Prostate gland (tissue), 2 donors: Measurements from ENCODE around the gene GSG1L. TPM values are rescaled to one million over a fixed set of nuclear protein-coding genes. Genes with fewer than 3 reads are reported as not detected.

Source experiments
- DNase-seq: peaks from one replicate; pipeline ENCODE4 v3.0.0-alpha.2; 2019; ENCODE audit warnings: low spot score
- H3K27ac ChIP-seq, 2 donors: fragments of 200-600 bp; sonication (generic); 2 replicates each; pipeline ENCODE4 v1.5.1; 2017 to 2019
- H3K27me3 ChIP-seq: fragments of 200-600 bp; sonication (generic); replicated peaks from 2 replicates; pipeline ENCODE4 v1.5.1; 2019; ENCODE audit not compliant: insufficient read depth
- H3K36me3 ChIP-seq, 2 donors: fragments of 200-600 bp; sonication (generic); 1 replicate in 1 of 2; 2 replicates in 1 of 2; pipeline versions ENCODE4 v1.5.1 to v1.8.1; 2017 to 2019
- H3K4me1 ChIP-seq: fragments of 200-600 bp; sonication (generic); replicated peaks from 2 replicates; pipeline ENCODE4 v1.5.1; 2019
- H3K4me3 ChIP-seq, 2 donors: fragments of 200-600 bp; sonication (generic); 2 replicates each; pipeline ENCODE4 v1.5.1; 2017 to 2019
- H3K9me3 ChIP-seq: fragments of 200-600 bp; sonication (generic); 2 replicates; pipeline ENCODE4 v1.5.1; 2017
- CTCF ChIP-seq, 4 experiments: fragments of 200-600 bp in 2 of 4; fragments of 450-650 bp in 2 of 4; sonication (generic) in 2 of 4; IDR thresholded peaks; 1 replicate in 3 of 4; 2 replicates in 1 of 4; pipeline ENCODE4 v1.5.1; 2016 to 2019; ENCODE audit warnings: antibody characterized with exemption in 4 of 4, mild to moderate bottlenecking in 2 of 4, moderate library complexity in 2 of 4
- POLR2A ChIP-seq: fragments of 450-650 bp; IDR thresholded peaks from one replicate; pipeline ENCODE4 v1.6.1; 2016; ENCODE audit warnings: antibody characterized with exemption, mild to moderate bottlenecking
- POLR2AphosphoS5 ChIP-seq: sonication (generic); formaldehyde crosslinking; IDR thresholded peaks from one replicate; pipeline ENCODE4 v1.6.1; 2017; ENCODE audit warnings: antibody characterized with exemption
- WGBS: methylation state at CpG from one replicate; pipeline ENCODE4 v1.1.5; 2018; 5-methylcytosine and 5-hydroxymethylcytosine counted together
- intact Hi-C: fragments of 100-400 bp; cut with DNase I; formaldehyde crosslinking; loops from one replicate; pipeline ENCODE4 v1.14.2; 2022
- total RNA-seq, 2 donors: library from RNA; depleted of rRNA; stranded (reverse); fragments of >200 nt; gene quantifications; one replicate each; pipeline ENCODE4 v1.1.0, GENCODE V29; 2016

GSG1L gene
- total RNA-seq, 2 donors from 2014 or later = 0.91 TPM; not detected in 1

GRCh38 chr16:28009586-28010373 is 53.7 kb downstream of the GSG1L start:
- intact Hi-C loops = no loop called here
- Histone ChIP-seq H3K27ac (no peak overlapping the region), H3K36me3 (no peaks in the 10 kb centered on the region), H3K9me3 (no peaks in the 10 kb centered on the region), H3K4me3 (no peak overlapping the region), H3K27me3 (no peaks in the 10 kb centered on the region), H3K4me1 (no peaks in the 10 kb centered on the region)
- TF ChIP-seq CTCF (IDR thresholded peaks at IDR 0.05) = no peak
- TF ChIP-seq POLR2A = no peak
- TF ChIP-seq POLR2AphosphoS5 = no peak
- no peak for DNase-seq
- 59% methylated on average over 17 of the region's 17 CpGs for WGBS

- intact Hi-C loops = no loop called here
- Histone ChIP-seq H3K36me3 (no peaks in the 10 kb centered on the region), H3K27me3 (no peaks in the 10 kb centered on the region), H3K9me3 (no peaks in the 10 kb centered on the region), H3K4me3 (no peak overlapping the region), H3K4me1 (no peaks in the 10 kb centered on the region), H3K27ac (no peak overlapping the region)
- WGBS = 69% methylated on average over 9 of the region's 9 CpGs
- DNase-seq = no peak
- TF ChIP-seq POLR2A = no peak
- no peak for TF ChIP-seq CTCF (IDR thresholded peaks at IDR 0.05)
- no peak for TF ChIP-seq POLR2AphosphoS5
Measured at GRCh38 chr16:28003923-28004322, 59.6 kb downstream of the GSG1L start.

GRCh38 chr16:28003021-28003865 is 60.3 kb downstream of the GSG1L start:
- no peak overlapping the region for H3K27ac ChIP-seq
- no peaks in the 10 kb centered on the region for H3K36me3 ChIP-seq
- intact Hi-C loops = no loop called here
- H3K4me1 ChIP-seq = no peaks in the 10 kb centered on the region
- H3K4me3 ChIP-seq = no peak overlapping the region
- no peak for DNase-seq
- no peak for TF ChIP-seq POLR2AphosphoS5
- TF ChIP-seq POLR2A = no peak
- TF ChIP-seq CTCF (IDR thresholded peaks at IDR 0.05) = no peak
- 74% methylated on average over 14 of the region's 14 CpGs for WGBS
- no peaks in the 10 kb centered on the region for H3K27me3 ChIP-seq
- H3K9me3 ChIP-seq = no peaks in the 10 kb centered on the region

GRCh38 chr16:28001642-28002041 is 61.9 kb downstream of the GSG1L start:
- no peaks in the 10 kb centered on the region for H3K36me3 ChIP-seq
- 81% methylated on average over 4 of the region's 4 CpGs for WGBS
- no peaks in the 10 kb centered on the region for H3K4me1 ChIP-seq
- no peak overlapping the region for H3K27ac ChIP-seq
- DNase-seq = no peak
- intact Hi-C loops = no loop called here
- H3K4me3 ChIP-seq = no peak overlapping the region
- H3K9me3 ChIP-seq = no peaks in the 10 kb centered on the region
- TF ChIP-seq POLR2AphosphoS5 = no peak
- TF ChIP-seq CTCF (IDR thresholded peaks at IDR 0.05) = no peak
- TF ChIP-seq POLR2A = no peak
- no peaks in the 10 kb centered on the region for H3K27me3 ChIP-seq
